HCT116 (cell line): ENCODE data around the gene ATP6V0C. TPM values are rescaled to one million over a fixed set of nuclear protein-coding genes. Genes with fewer than 3 reads are reported as not detected.

ENCODE experiments used
- ATAC-seq: fragments of 200-7000 bp; cut with Tn5 transposase; 2 replicates; pipeline ENCODE4 v1.9.1; 2020; ENCODE audit warnings: mild to moderate bottlenecking, moderate library complexity
- BruUV-seq: library from RNA; stranded (reverse); fragments of 400-500 nt; replicated peaks from 2 replicates; lab custom pipeline; 2021; lab: Mats Ljungman, UMichigan
- CTCF ChIA-PET: fragments of 300-600 bp; sonication (Branson Sonifier 250); formaldehyde crosslinking; loops from one replicate; lab custom pipeline; 2021; ENCODE audit warnings: antibody characterized with exemption; lab: Charles Lee
- POLR2A ChIA-PET: fragments of 300-600, 350-600 bp; sonication (Branson Sonifier 250); formaldehyde crosslinking; loops from one replicate; lab custom pipeline; 2021; ENCODE audit warnings: antibody characterized with exemption; lab: Charles Lee
- RAD21 ChIA-PET, 2 experiments: fragments of 300-600 bp; sonication (Branson Sonifier 250); formaldehyde crosslinking; loops; one replicate each; lab custom pipeline; 2023; ENCODE audit warnings: low total read pairs in 2 of 2; ENCODE audit not compliant: uncharacterized antibody in 2 of 2, unreplicated experiment in 2 of 2, low non-redundant PET in 1 of 2; lab: Charles Lee
- DNase-seq: peaks from one replicate; pipeline ENCODE4 v3.0.0-alpha.2; 2010; ENCODE audit warnings: low read depth, low spot score
- H2AFZ ChIP-seq: fragments of 200-600 bp; shearing (Covaris generic), sonication (generic); 2 replicates; pipeline ENCODE4 v1.6.1; 2017; ENCODE audit warnings: low read depth, mixed run types, mixed read lengths, antibody characterized with exemption, low read length; ENCODE audit not compliant: poor library complexity, severe bottlenecking
- H3K27ac ChIP-seq: 2 replicates; pipeline ENCODE4 v1.5.1; 2012; ENCODE audit warnings: low read depth, low read length
- H3K27me3 ChIP-seq: fragments of 200-600 bp; sonication (generic); 2 replicates; pipeline ENCODE4 v1.6.1; 2016; ENCODE audit warnings: mixed run types, low read length, mixed read lengths; ENCODE audit not compliant: insufficient read depth
- H3K36me3 ChIP-seq, 2 experiments: fragments of 200-500 bp in 1 of 2; fragments of 200-600 bp in 1 of 2; sonication (Bioruptor generic) in 1 of 2; sonication (generic) in 1 of 2; 2 replicates each; pipeline versions ENCODE4 v1.5.1 to v1.6.1; 2014 to 2016; ENCODE audit warnings: low read length in 2 of 2, inconsistent platforms in 1 of 2, mixed read lengths in 1 of 2, mixed run types in 1 of 2; ENCODE audit not compliant: insufficient read depth in 2 of 2, control insufficient read depth in 1 of 2
- H3K4me1 ChIP-seq, 2 experiments: fragments of 200-600 bp in 1 of 2; sonication (generic) in 1 of 2; 2 replicates each; pipeline versions ENCODE4 v1.5.1 to v1.6.1; 2012 to 2017; ENCODE audit warnings: low read length in 2 of 2, inconsistent platforms in 1 of 2, mild to moderate bottlenecking in 1 of 2, mixed read lengths in 1 of 2, mixed run types in 1 of 2, moderate library complexity in 1 of 2; ENCODE audit not compliant: insufficient read depth in 2 of 2, control insufficient read depth in 1 of 2
- H3K4me2 ChIP-seq: fragments of 200-600 bp; sonication (generic); 2 replicates; pipeline ENCODE4 v1.6.1; 2017; ENCODE audit warnings: mixed run types, low read length, mixed read lengths
- H3K4me3 ChIP-seq, 2 experiments: fragments of 200-600 bp in 1 of 2; sonication (generic) in 1 of 2; replicated peaks in 1 of 2; 2 replicates each; pipeline ENCODE4 v1.5.1; 2011 to 2016; ENCODE audit warnings: low read length in 2 of 2, control low read depth in 1 of 2, low read depth in 1 of 2, mild to moderate bottlenecking in 1 of 2, mixed read lengths in 1 of 2, mixed run types in 1 of 2
- H3K79me2 ChIP-seq: fragments of 200-600 bp; sonication (generic); 2 replicates; pipeline ENCODE4 v1.6.1; 2017; ENCODE audit warnings: mild to moderate bottlenecking, mixed run types, low read length, moderate library complexity, mixed read lengths; ENCODE audit not compliant: insufficient read depth
- H3K9ac ChIP-seq: fragments of 200-600 bp; sonication (generic); 2 replicates; pipeline ENCODE4 v1.6.1; 2016; ENCODE audit warnings: low read length, mixed read lengths
- H3K9me2 ChIP-seq: fragments of 200-600 bp; sonication (generic), shearing (Covaris generic); 2 replicates; pipeline ENCODE4 v1.6.1; 2017; ENCODE audit warnings: mixed run types, mild to moderate bottlenecking, moderate library complexity; ENCODE audit not compliant: insufficient read depth
- H3K9me3 ChIP-seq, 2 experiments: fragments of 200-500 bp in 1 of 2; fragments of 200-600 bp in 1 of 2; sonication (Bioruptor generic) in 1 of 2; sonication (generic) in 1 of 2; 2 replicates each; pipeline ENCODE4 v1.6.1; 2014 to 2017; ENCODE audit warnings: low read length in 2 of 2, mixed read lengths in 2 of 2, inconsistent platforms in 1 of 2, low read depth in 1 of 2, mild to moderate bottlenecking in 1 of 2, mixed run types in 1 of 2, moderate library complexity in 1 of 2; ENCODE audit not compliant: control insufficient read depth in 1 of 2, insufficient read depth in 1 of 2
- H4K20me1 ChIP-seq: fragments of 200-600 bp; sonication (generic), shearing (Covaris generic); 2 replicates; pipeline ENCODE4 v1.6.1; 2017; ENCODE audit warnings: mixed run types, mild to moderate bottlenecking, moderate library complexity; ENCODE audit not compliant: insufficient read depth
- CEBPB ChIP-seq: IDR thresholded peaks from 2 replicates; pipeline ENCODE4 v1.6.1; 2012; ENCODE audit warnings: low read depth
- CTCF ChIP-seq, 3 experiments: fragments of 200-600 bp in 1 of 3; sonication (generic) in 1 of 3; IDR thresholded peaks in 2 of 3; conservative IDR thresholded peaks in 1 of 3; 2 replicates each; pipeline ENCODE4 v1.5.1; 2012 to 2017; ENCODE audit warnings: low read depth in 2 of 3, low read length in 2 of 3, antibody characterized with exemption in 1 of 3, borderline replicate concordance in 1 of 3, control low read depth in 1 of 3, mild to moderate bottlenecking in 1 of 3, mixed read lengths in 1 of 3, mixed run types in 1 of 3, moderate library complexity in 1 of 3; ENCODE audit not compliant: insufficient read depth in 1 of 3
- EGR1 ChIP-seq: IDR thresholded peaks from 2 replicates; pipeline ENCODE4 v1.6.1; 2012; ENCODE audit warnings: low read depth
- ELF1 ChIP-seq: IDR thresholded peaks from 2 replicates; pipeline ENCODE4 v1.6.1; 2012; ENCODE audit warnings: low read depth, borderline replicate concordance
- EZH2 ChIP-seq: fragments of 200-600 bp; sonication (generic); IDR thresholded peaks from 2 replicates; pipeline ENCODE4 v1.6.1; 2017; ENCODE audit warnings: antibody characterized with exemption, mixed run types
- POLR2AphosphoS5 ChIP-seq: IDR thresholded peaks from 2 replicates; pipeline ENCODE4 v1.6.1; 2011; ENCODE audit warnings: mild to moderate bottlenecking, low read depth, low read length, moderate library complexity
- ZBTB33 ChIP-seq: IDR thresholded peaks from 2 replicates; pipeline ENCODE4 v1.6.1; 2011; ENCODE audit warnings: mild to moderate bottlenecking, low read length, moderate library complexity; ENCODE audit not compliant: insufficient replicate concordance; ENCODE audit errors: extremely low read depth
- ZNF274 ChIP-seq: fragments of 200-500 bp; sonication (Bioruptor generic); IDR thresholded peaks from 2 replicates; pipeline ENCODE4 v1.6.1; 2014; ENCODE audit warnings: mild to moderate bottlenecking, low read depth, low read length, inconsistent platforms
- intact Hi-C: fragments of 100-400 bp; cut with micrococcal nuclease; formaldehyde crosslinking; loops from 2 replicates; pipeline ENCODE4 v1.10.0; 2022
- total RNA-seq: library from RNA; stranded (reverse); gene quantifications from one replicate; pipeline ENCODE4 v1.2.1, GENCODE V29; 2021; ENCODE audit not compliant: unreplicated experiment
- TF ChIP-seq, protein P1 (sequence below): IDR thresholded peaks from 2 replicates; pipeline ENCODE4 v1.6.1; 2012

Gene ATP6V0C
- total RNA-seq, 1 experiment from 2014 or later = 187 TPM

DNA sequence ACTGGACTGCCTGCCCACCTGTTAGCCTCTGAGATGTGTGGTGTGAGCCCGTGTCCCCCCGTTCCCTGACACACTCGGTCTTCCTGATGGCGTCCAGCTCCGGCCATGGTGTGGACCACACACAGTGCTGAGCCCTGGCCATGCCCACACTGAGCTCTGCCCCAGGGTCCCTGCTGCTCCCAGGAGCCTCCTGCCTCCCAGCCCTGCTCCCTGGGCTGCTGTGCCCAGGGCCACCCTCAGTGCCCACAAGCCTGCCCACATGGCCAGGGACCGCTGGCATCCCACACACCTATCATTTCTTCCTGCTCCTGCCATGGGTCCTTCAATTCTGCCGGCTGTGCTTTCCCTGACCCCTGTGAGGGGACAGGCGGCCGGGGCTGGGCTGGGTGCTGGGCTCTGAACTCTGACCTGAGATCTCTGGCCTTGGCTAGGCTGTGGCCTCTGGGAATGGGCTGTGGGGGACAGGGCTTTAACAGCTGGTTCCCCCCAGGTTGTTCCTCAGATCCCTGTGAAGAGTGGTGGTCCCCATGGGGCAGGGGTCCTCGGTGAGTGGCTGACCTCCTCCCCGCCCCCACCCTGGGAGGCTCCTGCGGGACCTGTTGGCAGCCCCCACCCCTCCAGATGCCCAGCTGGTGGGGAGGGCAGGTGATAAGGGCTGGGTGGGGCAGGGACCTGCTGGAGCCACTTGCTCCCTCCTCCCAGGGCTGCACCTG, 13.5 kb downstream of the ATP6V0C start (continued):
- TF ChIP-seq ZBTB33 = no peak
- no peak for TF ChIP-seq POLR2AphosphoS5
- TF ChIP-seq CTCF (IDR thresholded peaks at IDR 0.05 in 2 of 3, conservative IDR thresholded peaks at IDR 0.05 in 1 of 3; ENCODE audit: borderline replicate concordance in 1 of 3, insufficient read depth in 1 of 3, low read depth in 2 of 3, low read length in 2 of 3) = no peak
- TF ChIP-seq, all 23 proteins: peak for 0

- POLR2A ChIA-PET = no interaction called here
- intact Hi-C loops = no loop called here
- Histone ChIP-seq H3K79me2 (peaks cover 18% of the 10 kb centered on the region), H2AFZ (no peak overlapping the region), H3K4me2 (no peak overlapping the region), H3K27me3 (no peaks in the 10 kb centered on the region), H3K9ac (no peak overlapping the region), H3K36me3 (peaks cover 12 to 40% of the 10 kb centered on the region in 2 experiments; a peak in 3 of 4 replicates), H4K20me1 (no peaks in the 10 kb centered on the region), H3K4me1 (peaks cover 0 to 19% of the 10 kb centered on the region in 2 experiments; a peak in 2 of 4 replicates), H3K9me2 (no peaks in the 10 kb centered on the region), H3K4me3 (no peak overlapping the region), H3K9me3 (no peaks in the 10 kb centered on the region), H3K27ac (no peak overlapping the region)
- no peak for ATAC-seq
- no TSS peak for BruUV-seq
- DNase-seq = no peak
- CTCF ChIA-PET = no interaction called here
- RAD21 ChIA-PET = no interaction called here
- TF ChIP-seq ZBTB33 (no peak), CEBPB (no peak), ELF1 (no peak), EZH2 (no peak), EGR1 (no peak), CTCF (IDR thresholded peaks at IDR 0.05 in 2 of 3, conservative IDR thresholded peaks at IDR 0.05 in 1 of 3; ENCODE audit: borderline replicate concordance in 1 of 3, insufficient read depth in 1 of 3, low read depth in 2 of 3, low read length in 2 of 3) (no peak), ZNF274 (no peak)
- TF ChIP-seq, protein P1, sequence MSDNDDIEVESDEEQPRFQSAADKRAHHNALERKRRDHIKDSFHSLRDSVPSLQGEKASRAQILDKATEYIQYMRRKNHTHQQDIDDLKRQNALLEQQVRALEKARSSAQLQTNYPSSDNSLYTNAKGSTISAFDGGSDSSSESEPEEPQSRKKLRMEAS = no peak
Observed at GRCh38 chr16:2527784-2528100, 14.0 kb downstream of the ATP6V0C start.
